ELF-1 (cell line): ENCODE data around the gene DMD.
"Not testable (repeated sequence)": the region's sequence is repeated elsewhere in the genome, so short reads cannot be mapped to it uniquely, and the experiment has no call there.

Source experiments
- DNase-seq: peaks from one replicate; pipeline ENCODE4 v3.0.0-alpha.2; 2016; ENCODE audit warnings: low read depth, low spot score

Gene DMD

GRCh38 chrX:32041181-32041580, 1170.2 kb downstream of the DMD start:
- DNase-seq: no peak

DNA sequence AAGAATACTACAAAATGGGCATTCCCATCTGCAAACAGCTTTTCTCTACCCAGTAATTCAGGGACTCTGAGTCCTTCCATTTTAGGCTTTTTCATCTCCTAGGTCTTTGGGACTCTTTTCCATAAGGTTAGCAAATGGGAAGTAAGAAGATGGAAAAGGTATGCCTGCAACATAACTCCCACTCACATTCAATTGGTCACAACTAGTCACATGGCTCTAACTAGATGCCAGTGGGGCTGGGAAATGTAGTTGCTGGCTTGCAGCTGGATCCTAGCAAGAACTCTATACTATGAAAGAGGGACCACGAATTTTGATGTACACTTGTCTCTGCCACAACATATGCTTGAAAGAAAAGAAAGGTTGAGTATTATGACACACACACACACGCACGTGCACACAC, 1184.6 kb downstream of the DMD start:
- DNase-seq: no peak

DNA sequence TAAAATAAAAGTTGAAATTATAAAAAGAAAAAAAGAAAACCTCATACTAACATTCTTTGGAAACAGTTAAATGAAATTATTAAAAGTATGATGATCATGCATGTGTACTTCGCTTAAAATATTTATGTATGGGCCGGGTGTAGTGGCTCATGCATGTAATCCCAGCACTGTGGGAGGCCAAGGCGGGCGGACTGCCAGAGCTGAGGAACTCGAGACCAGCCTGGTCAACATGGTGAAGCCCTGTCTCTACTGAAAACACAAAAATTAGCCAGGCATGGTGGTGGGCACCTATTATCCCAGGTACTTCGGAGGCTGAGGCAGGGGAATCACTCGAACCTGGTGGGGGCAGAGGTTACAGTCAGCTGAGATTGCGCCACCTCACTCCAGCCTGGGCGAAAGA, 1187.3 kb downstream of the DMD start:
- no peak for DNase-seq

DNA sequence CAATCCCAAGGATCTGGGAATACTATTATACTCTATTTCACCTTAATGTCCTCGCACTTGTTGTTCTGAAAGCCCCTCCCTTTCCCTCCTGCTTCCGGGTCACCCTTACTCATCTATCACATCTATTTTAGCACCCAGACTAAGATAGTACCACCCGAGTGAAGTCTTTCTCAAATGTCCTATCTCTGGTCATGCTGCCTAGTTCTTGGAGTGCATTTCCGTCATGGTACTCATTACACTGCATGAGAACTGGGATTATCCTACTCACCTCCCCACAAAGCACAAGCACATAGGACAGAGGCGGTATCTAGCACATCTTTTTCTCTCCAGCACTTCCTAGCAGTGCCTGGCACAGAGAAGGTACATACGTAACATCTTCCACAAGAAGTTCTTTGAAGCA, 1195.2 kb downstream of the DMD start:
- no peak for DNase-seq

DNA sequence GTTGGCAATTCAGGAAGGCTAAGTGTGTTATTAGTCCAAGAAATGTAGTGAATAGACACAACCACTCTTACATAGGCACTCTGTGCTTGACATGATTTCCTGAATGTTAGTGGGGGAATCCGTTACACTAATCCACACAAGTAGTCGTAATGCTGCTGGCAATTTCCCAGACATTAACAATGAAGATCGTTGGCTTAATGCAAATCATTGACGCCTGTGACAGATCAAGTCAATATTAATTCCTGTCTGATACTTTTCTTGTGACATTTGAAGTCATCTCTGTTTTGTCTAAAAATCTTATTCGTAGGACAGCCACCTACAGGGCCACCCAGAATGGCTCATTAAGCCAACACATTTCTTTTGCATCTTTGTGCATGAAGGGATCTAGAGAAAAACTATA, 1200.4 kb downstream of the DMD start:
- DNase-seq: no peak

- DNase-seq: no peak
Measured at GRCh38 chrX:32010212-32010611, 1201.1 kb downstream of the DMD start.

DNA sequence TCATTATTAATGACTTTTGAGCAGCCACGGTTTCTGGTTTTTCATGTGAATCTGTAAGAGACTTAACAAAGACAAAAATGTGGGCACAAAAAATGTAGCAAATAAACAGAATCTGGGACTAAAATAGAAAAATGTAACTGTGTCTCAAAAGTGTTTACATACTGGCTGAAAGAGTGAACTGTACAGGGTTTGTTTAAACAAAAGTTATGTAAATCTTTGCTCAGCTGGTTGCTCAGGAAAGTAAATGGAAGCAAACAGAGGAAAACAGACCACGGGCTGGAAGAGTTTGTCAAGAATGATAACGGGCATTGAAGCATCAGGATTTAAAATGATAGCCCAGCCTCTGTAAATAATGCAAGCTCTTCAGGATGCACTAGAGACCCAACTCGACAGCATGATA, 1217.7 kb downstream of the DMD start:
- no peak for DNase-seq

DNA sequence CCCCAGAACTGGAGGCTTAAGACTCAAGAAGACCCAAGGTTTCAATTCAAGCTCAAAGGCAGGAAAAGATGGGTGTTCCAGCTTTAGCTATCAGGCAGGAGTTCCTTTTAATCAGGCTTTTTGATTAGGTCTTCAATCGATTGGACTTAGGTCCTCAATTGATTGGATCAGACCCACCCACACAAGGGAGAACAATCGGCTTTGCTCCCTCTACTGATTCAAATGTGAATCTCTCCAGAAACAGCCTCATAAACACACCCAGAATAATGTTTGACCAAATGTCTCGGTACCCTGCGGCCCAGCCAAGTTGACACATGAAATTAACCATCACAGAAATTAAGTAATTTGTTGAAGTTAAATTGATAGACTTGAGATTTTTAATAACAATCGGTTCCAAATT, 1222.4 kb downstream of the DMD start:
- peak; percentile 1 for DNase-seq

GRCh38 chrX:31981546-31982062, 1229.7 kb downstream of the DMD start:
- DNase-seq: no peak

- DNase-seq: no peak
Measured at GRCh38 chrX:31969714-31970113, 1241.6 kb downstream of the DMD start.

- DNase-seq: no peak
Measured at GRCh38 chrX:31962256-31962655, 1249.1 kb downstream of the DMD start.

DNA sequence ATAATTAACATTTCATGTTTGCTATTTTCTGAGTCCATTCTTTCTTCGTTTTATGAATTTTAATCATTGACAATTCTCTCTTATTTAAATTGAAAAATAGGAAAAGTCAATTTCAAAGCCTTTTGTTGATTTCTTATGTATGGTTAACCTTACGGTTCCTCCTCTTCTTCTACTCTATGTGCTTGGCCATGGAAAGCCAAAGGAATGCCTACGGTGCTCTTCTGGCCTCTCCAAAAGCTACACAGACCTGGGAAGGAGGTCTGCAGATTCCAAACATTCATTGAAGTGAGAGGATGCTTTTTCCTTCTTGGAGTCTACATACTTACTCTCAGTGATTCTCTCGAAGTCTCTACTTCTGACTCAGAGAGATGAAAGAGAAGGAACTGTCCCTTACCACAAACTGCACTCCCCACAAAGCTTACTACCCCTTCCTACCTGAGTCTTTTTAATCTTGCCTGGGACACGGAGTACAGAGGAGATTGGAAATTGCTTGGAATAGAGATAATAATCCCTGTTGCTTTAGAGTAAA, 1276.4 kb downstream of the DMD start:
- no peak for DNase-seq

- DNase-seq: no peak
Measured at GRCh38 chrX:31934015-31934414, 1277.3 kb downstream of the DMD start.

GRCh38 chrX:31932769-31933168, 1278.6 kb downstream of the DMD start:
- DNase-seq: no peak

DNA sequence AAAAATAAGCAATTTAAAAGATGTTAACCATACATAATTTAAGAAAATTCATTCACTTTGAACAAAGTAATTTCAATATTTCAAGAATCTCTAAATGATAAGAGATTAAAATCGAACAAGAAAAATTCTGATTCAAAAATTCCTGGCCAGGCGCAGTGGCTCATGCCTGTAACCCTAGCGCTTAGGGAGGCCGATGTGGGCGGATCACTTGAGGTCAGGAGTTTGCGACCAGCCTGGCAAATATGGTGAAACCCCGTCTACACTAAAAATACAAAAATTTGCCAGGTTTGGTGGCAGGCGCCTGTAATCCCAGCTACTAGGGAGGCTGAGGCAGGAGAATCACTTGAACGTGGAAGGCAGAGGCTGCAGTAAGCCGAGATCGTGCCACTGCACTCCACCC, 1279.0 kb downstream of the DMD start:
- DNase-seq: not testable (repeated sequence)

GRCh38 chrX:31931225-31931624, 1280.1 kb downstream of the DMD start:
- peak; percentile 15 for DNase-seq

GRCh38 chrX:31929366-31929765, 1282.0 kb downstream of the DMD start:
- DNase-seq: no peak

DNA sequence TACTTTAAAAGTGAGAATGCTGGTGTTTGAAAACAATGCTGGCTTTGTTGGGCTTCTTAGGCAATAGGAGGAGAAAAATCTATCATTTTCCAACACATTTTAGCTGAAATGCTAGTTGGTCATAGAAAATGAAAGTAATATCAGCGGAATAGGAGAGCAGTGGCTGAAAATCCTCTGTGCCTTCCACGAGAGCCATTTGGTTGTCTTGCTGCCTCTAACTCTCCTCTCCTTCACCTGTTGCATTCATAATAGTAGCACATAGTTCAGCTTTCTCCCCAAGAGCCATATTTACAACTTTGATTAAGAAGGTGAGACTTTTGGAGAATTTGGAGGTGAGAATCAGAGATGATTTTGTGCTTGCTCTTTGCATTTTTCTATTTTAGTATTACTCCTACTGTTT, 1290.1 kb downstream of the DMD start:
- no peak for DNase-seq

GRCh38 chrX:31909850-31910572, 1301.3 kb downstream of the DMD start:
- DNase-seq: no peak

GRCh38 chrX:31894152-31894551, 1317.2 kb downstream of the DMD start:
- no peak for DNase-seq

- no peak for DNase-seq
Measured at GRCh38 chrX:31893525-31893924, 1317.8 kb downstream of the DMD start.

GRCh38 chrX:31889088-31889487, 1322.3 kb downstream of the DMD start:
- DNase-seq: no peak

DNA sequence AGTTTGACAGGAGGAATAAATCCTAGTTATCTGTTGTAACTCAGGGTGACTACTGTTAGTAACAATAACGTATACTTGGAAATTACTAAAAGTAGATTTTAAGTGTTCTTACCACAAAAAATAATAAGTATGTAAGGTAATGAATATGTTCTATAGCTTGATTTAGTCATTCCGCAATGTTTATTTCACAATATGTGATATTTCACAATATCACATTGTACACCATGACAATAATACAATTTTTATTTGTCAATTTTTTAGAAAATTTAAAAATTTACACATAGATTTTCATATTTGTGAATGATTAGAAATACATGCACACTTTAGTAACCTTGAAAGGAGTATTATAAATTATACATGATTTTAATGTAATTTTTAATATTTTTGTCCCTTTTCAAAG, 1326.8 kb downstream of the DMD start:
- DNase-seq: no peak

- DNase-seq: no peak
Measured at GRCh38 chrX:31872007-31872406, 1339.3 kb downstream of the DMD start.
